HG02840 (cell line): ENCODE results near the gene GAB4.
"Not testable (repeated sequence)": the region's sequence is repeated elsewhere in the genome, so short reads cannot be mapped to it uniquely, and the experiment has no call there.

ENCODE experiments used
- ATAC-seq: cut with Tn5 transposase; IDR thresholded peaks from one replicate; pipeline ENCODE4 v1.9.1; 2021; ENCODE audit warnings: mild to moderate bottlenecking, moderate library complexity, moderate number of reproducible peaks; ENCODE audit not compliant: unreplicated experiment, low FRiP score

Gene GAB4, protein sequence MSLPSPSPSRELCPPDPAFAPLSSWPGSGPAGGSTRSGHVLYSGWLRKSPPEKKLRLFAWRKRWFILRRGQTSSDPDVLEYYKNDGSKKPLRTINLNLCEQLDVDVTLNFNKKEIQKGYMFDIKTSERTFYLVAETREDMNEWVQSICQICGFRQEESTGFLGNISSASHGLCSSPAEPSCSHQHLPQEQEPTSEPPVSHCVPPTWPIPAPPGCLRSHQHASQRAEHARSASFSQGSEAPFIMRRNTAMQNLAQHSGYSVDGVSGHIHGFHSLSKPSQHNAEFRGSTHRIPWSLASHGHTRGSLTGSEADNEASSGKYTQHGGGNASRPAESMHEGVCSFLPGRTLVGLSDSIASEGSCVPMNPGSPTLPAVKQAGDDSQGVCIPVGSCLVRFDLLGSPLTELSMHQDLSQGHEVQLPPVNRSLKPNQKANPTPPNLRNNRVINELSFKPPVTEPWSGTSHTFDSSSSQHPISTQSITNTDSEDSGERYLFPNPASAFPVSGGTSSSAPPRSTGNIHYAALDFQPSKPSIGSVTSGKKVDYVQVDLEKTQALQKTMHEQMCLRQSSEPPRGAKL

DNA sequence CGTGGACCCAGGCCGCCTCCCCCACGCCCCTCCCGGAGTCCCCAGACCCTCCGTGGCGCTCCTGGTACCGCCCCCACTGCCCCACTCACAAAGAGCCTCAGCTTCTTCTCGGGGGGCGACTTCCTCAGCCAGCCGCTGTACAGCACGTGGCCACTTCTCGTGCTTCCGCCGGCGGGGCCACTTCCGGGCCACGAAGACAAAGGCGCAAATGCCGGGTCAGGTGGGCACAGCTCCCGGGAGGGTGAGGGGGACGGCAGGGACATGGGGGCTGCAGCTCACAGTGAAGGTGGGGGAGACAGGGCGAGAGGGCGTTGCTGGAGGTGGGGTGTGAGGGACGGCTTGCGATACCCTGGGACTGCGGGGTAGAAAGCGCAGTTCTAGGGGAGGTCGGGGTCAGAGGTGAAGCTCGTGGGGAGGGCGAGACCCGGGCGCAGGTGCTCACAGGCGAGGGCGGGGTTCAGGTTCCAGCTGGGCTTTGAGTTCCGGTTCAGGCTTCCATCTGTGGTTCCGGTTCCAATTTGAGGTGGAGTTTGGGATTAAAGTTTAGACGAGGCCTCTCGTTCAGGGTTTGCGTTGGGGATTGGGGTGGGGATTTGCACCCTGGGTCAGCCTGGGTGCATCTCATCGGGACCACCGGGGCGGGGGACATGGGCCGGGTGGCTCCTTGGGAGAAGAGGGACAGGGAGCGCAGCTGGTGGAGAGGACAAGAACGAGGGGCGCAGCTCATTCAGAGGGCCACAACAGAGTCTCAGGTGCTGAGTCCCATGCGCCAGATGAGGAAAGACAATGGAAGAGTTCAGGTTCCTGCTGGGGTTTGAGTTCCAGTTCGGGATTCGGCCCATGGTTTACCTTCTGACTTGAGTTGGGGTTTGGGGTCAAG, at the start of gene GAB4:
TSS of gene GAB4 (minus strand) at position 371 of the 880 bp plus-strand sequence. CDS start at position 263, 108 bp downstream.
- ATAC-seq, result no peak

DNA sequence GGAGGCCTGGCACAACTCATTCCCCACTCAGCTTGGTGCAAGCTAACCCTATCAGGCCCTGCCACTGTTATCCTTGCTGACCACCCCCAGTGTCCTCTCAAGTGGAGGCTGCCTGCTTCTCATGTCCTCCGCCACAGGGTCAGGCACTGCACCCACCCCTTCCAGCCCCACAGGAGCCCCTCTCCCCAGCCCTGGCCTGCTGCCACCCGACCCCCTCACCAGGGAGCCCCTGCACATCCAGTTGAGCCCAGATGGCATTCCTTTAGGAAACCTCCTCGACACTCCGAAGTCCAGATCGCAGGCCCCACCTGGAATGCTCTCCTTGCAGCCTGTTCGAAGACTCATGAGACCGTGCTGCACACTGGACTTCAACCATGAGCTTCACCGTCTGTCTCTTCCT, 48.8 kb upstream of the GAB4 start:
- no peak for ATAC-seq

DNA sequence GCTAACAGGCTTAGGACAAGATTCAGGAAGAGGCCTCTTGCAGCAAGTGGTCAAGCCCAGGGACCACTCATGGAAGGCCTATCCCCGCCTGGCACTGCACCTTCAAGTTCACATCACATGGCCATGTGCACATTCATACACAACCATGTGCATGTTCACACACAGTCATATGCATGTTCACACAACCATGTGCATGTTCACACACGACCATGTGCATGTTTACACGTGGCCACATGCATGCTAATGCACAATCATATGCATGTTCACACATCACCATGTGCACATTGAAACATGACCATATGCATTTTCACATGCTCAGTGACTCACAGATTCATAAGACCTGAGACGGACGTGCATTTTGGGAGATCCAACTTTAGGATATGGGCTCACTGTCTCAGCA, 48.0 kb upstream of the GAB4 start:
- ATAC-seq, result no peak

DNA sequence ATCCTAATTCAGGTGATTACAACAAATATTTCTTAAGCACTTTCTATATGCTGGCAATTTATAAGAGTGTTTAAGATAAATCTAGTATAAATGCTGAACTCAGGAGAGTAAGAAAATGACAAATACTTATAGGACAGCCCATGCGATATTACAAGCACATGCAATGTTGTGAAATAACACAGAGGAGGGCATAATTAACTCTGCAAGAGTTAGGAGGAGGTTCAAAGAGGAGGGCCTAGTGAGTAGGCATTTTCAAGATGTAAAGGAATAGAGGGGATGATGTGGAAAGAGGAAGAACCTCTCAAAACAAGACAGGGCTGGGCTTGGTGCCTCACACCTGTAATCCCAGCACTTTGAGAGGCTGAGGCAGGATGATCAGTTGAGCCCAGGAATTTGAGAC, 39.6 kb upstream of the GAB4 start:
- no peak for ATAC-seq

DNA sequence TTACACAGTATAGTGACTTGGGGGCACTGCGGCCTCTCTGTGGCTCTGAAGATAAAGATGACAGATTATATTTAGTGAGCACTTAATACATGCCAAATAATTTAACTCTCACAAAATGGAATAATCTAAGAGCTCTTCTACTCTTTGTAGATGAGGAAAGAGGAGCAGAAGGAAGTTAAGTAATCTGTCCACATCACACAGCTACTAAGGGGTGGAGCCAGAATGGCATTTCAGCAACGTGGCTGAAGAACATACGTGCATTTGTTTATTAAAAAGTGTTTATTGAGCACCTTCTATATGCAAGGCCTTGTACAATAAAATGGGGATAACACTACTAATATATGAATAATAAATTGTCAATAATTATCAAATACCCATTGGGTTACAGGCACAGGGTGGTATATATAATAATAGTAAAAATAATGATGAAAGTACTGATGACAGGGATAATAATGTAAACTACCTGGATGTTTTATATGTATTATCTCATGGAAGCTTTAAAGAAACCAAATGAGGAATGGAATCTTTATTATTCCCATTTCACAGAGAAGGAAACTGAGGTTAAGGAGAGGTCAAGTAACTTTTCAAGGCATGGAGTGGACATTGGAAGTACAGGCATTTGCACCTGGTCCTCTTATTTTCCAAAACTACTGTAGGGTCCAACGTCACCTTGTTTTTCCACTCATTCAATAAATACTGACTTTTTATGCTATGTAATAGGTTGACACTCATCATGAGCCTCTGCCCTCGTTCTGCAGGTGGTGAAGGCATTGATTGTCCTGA, 38.7 kb upstream of the GAB4 start:
- no peak for ATAC-seq

DNA sequence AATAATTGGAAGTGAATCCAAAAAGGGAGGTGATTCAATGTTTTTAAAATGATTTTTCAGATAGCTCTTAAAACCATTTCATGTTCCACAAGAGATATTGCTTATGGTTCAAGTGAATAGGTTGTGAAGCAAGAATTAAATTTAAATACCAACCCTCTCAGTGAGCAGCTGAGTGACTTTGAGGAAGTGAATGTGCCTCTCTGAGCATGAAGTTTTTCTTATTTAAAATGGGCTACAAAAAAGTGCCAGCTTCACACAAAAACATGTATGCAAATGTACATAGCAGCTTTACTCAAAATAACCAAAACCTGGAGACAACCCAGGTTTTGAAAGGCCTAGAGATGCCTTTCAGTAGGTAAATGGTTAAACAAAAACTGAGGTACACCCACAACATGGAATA, 35.5 kb upstream of the GAB4 start:
- ATAC-seq, result no peak

DNA sequence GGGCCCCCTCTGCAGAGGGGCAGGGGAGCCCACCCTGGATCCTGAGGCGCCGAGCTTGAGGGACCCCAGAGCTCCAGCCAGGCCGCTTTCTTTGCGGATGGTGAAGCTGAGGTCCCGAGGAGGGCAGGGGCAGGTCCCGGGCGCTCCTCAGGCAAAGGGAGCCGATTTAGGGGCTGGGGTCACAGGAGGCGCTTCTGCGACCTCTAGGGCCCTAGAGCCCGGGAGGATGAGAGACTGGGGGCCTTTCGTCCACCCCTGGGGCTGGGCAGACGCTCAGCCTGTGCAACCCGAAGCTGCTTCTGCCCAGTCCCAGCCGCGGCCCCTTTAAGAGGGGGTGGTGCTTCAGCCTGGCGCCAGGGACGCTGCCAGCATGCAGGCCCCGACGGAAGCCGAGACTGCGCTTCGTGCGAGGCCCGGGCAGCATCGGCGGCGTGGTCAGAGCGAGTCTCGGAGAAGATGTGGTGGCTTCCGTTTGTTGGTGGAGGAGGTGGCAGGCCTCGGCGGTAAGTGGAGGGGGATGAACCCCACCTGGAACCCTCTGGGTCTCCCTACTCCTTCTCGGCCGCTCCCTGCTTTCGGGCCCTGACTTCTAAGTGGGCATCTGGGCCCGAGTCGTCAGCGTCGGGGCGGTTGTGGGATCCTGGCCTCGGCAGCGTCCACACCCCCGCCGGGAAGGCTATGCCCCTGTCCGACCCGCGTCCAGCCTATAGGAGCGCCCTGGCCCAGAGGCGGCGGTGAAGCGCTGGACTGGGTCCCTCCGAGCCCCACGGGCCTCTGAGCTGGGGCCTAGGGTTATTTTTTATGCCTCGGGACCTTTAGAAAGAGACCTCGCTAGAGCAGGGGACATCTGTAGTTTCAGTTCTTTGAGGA, 29.1 kb upstream of the GAB4 start:
- ATAC-seq, result not testable (repeated sequence)

DNA sequence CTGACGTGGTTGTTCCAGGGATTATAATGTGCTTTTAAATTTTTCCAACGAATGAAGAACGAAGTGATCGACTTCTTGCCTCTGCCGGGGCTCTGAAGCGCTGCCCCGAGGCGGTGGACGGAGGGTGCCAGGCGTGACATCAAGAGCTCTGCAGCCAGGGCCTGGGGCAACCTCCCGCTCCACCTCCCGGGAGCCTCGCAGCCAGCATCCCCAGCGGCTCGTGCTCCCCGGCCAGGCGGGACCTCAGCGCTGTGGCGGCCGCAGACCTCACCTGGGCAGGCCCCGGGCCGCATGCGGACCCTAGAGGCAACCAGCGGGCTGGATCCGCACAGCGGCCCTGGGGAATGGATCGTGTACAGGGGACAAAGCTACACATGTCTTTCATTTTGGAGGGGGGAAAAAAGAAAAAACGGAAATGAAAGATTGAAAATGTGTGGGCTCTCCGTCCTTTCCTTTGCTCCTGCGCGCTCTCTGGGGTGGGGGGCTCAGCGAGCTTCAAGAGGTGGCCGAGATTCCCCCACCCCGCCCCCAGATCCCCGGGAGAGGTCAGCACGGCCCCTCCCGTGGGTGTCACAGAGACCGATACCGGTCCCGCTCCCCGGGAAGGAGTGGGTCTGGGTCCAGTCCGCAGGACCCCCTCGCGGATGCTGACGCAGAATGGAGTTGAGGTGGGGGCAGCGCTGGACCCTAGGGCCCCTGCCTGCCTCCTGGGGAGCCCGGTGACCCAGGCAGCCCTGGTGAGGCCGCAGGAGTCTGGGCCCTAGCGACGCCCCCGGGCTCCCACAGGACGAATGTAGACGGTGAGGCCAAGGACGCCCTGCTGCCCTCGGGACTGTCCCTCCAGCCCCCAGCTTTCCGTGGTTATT, 28.2 kb upstream of the GAB4 start:
- ATAC-seq, result not testable (repeated sequence)

DNA sequence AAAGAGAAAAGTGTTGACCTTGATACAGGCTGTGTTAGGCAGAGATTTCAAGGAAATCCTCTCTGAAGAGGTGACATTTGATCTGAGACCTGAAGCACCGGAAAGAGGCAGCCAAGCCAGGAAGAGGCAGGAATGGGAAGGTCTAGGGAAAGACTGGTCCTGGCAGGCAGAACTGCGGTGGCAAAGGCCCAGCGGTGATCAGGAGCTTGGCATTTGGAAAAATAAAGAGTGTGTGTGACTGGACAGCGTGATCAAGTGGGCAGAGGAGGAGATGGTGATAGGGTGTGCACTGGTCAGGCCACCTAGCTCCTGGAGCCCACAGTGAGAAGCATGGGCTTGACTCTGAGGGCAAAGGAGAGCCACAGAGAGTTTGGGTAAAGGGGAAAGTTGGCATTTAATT, 27.2 kb upstream of the GAB4 start:
- no peak for ATAC-seq

DNA sequence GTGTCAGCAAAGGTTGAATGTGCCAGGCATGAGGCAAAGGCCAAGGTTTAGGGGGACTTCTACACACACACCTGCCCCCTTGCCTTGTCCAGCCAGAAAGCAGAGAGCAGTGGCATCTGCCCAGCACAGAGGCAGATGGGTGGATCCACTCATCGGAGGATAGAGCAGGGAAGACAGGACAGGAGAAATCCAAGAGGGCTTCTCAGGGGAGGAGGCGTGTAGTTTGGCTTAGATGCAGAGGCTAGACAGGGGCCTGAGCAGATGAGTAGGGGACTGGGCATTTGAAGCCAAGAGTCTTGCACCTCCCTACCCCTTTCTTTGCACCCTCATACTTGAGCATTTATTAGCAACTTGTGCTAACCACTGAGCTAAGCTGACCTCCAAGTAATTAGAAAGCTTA, 26.5 kb upstream of the GAB4 start:
- not testable (repeated sequence) for ATAC-seq

DNA sequence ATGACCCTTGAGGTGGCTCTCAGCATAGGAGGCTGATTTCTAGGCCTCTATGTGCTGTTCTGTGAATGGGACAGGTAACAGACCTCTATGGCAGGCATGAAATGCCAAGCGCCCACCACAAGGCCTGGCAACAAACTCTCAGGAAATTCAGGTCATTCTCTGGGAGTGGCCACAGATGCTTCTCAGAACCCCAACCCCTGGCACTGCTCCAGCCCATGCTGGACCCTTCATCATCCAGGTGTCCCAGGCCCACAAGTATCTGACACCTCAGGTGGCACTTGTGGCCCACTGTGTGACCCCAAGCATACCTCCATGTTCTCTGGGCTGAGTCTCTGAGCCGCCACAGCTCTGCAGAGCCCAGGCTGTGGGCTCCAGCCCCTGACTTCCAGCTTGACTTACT, 24.3 kb upstream of the GAB4 start:
- not testable (repeated sequence) for ATAC-seq

DNA sequence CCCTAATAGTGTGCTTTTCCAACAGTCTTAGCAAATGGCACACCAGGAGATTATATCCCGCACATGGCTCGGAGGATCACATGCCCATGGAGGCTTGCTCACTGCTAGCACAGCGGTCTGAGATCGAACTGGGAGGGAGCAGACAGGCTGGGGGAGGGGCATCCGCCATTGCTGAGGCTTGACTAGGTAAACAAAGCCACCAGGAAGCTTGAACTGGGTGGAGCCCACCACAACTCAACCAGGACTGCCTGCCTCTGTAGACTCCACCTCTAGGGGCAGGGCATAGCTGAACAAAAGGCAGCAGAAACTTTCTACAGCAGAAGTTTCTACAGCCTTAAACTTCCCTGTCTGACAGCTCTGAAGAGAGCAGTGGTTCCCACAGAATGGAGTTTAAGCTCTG, 16.4 kb upstream of the GAB4 start:
- not testable (repeated sequence) for ATAC-seq

DNA sequence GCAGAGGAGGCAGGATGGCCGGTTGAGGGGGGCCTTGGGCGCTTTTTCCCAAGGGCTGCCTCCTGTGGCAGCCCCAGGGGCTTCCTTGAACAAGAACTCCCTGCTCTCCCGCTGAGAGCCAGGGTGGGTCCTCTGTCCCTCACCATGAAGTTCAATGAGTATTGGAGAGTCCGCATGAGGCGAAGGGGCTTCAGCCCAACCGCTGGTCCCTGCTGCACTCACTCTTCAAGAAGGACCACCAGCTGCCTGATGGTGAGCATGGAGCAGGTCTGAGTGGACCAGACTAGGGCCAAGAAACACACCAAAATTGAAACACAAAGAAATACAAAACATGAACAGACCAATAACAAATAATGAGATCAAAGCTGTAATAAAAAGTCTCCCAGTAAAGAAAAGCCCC, 7.5 kb upstream of the GAB4 start:
- ATAC-seq, result not testable (repeated sequence)

DNA sequence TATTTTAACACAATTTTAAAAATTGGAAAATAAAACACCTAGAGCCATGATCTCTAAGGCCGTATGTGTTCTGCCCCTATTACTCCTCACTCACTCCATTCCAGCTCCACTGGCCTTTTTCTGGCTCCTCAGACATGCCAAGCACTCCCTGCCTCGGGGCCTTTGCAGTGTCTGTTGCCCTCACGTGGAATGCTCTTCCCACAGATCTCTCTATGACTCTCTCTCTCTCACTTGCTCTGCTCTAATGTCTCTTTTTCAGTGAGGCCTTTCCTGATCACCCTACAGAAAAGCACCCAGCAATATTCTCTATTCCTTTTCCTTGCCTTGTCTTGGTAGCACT, 6.0 kb upstream of the GAB4 start:
- not testable (repeated sequence) for ATAC-seq

DNA sequence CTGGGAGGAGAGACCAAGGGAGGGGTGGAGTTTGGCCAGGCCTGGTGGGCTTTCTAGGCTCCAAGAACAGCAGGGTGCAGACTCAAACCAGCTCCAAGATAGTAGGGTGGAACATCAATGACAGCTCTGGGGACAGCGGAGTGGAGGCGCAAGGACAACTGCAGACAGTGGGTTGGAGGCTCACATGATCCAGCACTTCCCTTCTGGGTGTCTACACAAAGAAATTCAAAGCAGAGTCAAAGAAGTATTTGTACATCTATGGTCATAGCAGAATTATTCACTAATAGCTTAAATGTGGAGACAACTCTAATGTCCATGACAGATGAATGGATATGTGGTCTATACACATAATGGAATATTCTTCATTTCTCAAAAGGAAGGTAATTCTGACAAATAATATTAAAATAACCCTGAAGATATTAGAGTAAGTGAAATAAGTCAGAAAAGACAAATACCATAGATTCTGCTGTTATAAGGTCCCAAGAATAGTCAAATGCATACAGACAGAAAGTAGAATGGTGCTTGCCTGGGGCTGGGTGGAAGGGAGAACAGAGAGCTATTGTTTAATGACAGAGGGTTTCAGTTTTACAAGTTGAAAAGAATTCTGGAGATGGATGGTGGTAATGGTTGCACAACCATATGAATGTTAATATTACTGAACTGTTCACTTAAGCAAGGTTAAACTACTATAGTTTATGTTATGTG, 5.5 kb upstream of the GAB4 start:
- ATAC-seq, result no peak

DNA sequence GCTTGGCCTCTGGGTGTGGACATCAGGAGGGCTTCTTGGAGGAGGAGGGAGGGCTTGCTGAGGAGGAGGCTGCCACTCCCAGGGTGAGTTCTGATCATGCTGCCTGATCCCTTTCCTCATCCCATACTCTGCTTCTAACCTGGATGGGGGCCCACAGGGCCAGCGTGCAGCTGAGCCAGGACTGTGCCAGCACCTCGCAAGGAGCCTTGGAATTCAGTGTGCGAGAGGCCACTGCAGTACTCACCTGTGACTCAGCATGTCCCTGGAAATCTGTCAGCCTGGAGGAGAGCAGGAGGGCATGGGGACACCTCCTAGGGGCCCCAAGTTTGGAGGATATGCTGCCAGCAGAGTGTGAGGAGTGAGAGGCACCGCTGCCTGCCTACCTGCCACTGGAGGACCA, 4.2 kb upstream of the GAB4 start:
- no peak for ATAC-seq

DNA sequence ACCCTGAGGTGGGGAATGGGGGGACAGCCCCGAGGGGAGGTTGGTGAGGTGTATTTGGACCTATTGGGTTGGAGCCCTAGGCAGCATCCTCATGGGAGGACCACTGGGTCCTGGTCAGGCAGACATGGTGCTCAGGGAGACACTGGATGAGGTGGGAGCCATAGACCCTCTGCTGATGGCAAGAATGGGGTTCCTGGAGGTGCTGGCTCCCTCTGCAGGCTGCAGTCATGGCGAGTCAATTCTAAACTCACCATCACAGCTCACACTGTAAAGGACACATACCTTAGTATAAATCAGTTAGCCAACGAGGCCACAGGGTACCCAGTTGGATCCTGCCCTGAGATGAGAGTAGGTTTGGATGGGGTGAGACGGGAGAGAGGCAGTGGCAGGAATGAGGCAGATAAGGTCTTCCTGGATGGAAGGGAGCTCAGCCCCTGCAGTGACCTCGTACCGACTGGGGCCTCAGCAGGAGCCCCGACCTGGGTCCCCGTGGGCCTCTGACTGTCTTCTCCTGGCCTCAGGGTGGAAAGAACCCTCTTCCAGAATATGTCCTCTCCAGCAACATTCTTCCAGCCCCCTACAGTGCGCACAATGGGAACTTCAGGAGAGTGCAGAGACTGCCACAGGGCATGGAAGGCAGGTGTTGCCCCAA, 1.7 kb upstream of the GAB4 start:
- ATAC-seq, result no peak

DNA sequence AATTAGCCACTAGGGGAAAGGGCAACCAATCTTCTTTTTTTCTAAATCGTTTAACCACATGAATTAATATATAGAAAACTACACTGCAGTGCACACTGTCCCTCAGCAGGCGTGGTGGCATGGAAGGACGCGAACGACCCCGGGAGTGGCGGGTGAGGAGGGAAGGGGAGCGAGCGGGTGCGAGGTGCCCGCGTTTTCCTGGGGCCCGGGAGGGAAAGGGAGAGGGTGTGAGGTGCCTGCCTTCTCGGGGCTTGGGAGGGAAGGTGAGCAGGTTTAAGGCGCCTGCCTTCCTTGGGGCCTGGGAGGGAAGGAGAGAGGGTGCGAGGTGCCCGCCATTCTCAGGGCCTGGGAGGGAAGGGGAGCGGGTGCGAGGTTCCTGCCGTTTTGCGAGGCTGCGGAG, 765 bp downstream of the GAB4 start:
- ATAC-seq, result no peak
